Measurements from ENCODE around the gene E2F4. TPM values are rescaled to one million over a fixed set of nuclear protein-coding genes. Genes with fewer than 3 reads are reported as not detected.

E2F4 gene
- total and polyA plus RNA-seq, 9 of the 15 experiments (the other 6 are each of a cell fraction or from before 2014, with no cell fraction given): 9.7 to 139 (median 106) TPM

- TF ChIP-seq FOXK2 (conservative IDR thresholded peaks at IDR 0.05 in 1 of 2, IDR thresholded peaks at IDR 0.05 in 1 of 2; ENCODE audit: low read depth in 2 of 2) (no peak; a peak in 1 of 4 replicates), PKNOX1 (IDR thresholded peaks at IDR 0.05) (no peak; the same call in 1 of the 2 replicates), TAF15 (IDR thresholded peaks at IDR 0.05; ENCODE audit: low read depth, low read length) (no peak), ZBTB12 (CRISPR knock-in tag; IDR thresholded peaks at IDR 0.05) (no peak), TBP (optimal IDR thresholded peaks at IDR 0.05; ENCODE audit: low read depth, low read length) (peak; percentile 9), HMGN3 (IDR thresholded peaks at IDR 0.05; ENCODE audit: borderline replicate concordance, extremely low read depth, insufficient read length, low read depth, low read length) (no peak), MAFF (IDR thresholded peaks at IDR 0.05; ENCODE audit: low read length) (peak; percentile 79), HMG20A (CRISPR knock-in tag; conservative IDR thresholded peaks at IDR 0.05) (no peak), GTF2F1 (IDR thresholded peaks at IDR 0.05; ENCODE audit: low read depth, low read length) (no peak), ATF7 (IDR thresholded peaks at IDR 0.05) (no peak), ILK (tag; IDR thresholded peaks at IDR 0.05; ENCODE audit: borderline replicate concordance, low read depth) (no peak), CREB3L1 (IDR thresholded peaks at IDR 0.05; ENCODE audit: borderline replicate concordance, low read depth) (no peak), ZNF408 (CRISPR knock-in tag; IDR thresholded peaks at IDR 0.05; ENCODE audit: low read depth) (no peak), ZNF518B (CRISPR knock-in tag; IDR thresholded peaks at IDR 0.05) (no peak), CLOCK (CRISPR knock-in tag; IDR thresholded peaks at IDR 0.05; ENCODE audit: borderline replicate concordance) (no peak), BCL6 (CRISPR knock-in tag; IDR thresholded peaks at IDR 0.05) (no peak)
These were observed 49.3 kb downstream of the E2F4 start (continued) for GRCh38 chr16:67241008-67241900.
